DOHH2 (cell line): ENCODE measurements around the gene COQ10A.
"Not testable (repeated sequence)": the region's sequence is repeated elsewhere in the genome, so short reads cannot be mapped to it uniquely, and the experiment has no call there.

Source experiments
- H3F3A ChIP-seq: fragments of 200-600 bp; sonication (generic), shearing (Covaris generic); 2 replicates; pipeline ENCODE4 v1.6.0; 2016; ENCODE audit warnings: antibody characterized with exemption, mild to moderate bottlenecking; ENCODE audit not compliant: control insufficient read depth, insufficient read depth
- H3K27ac ChIP-seq: fragments of 200-600 bp; sonication (generic); 2 replicates; pipeline ENCODE4 v1.5.1; 2014; ENCODE audit warnings: low read depth, mild to moderate bottlenecking, low read length, moderate library complexity
- H3K27me3 ChIP-seq: fragments of 200-600 bp; sonication (generic); 2 replicates; pipeline ENCODE4 v1.6.1; 2014; ENCODE audit warnings: mild to moderate bottlenecking, low read length, mixed read lengths; ENCODE audit not compliant: control insufficient read depth
- H3K36me3 ChIP-seq: fragments of 200-600 bp; sonication (generic); 2 replicates; pipeline ENCODE4 v1.6.1; 2014; ENCODE audit warnings: mild to moderate bottlenecking, low read length, moderate library complexity, mixed read lengths; ENCODE audit not compliant: control insufficient read depth
- H3K4me1 ChIP-seq: fragments of 200-600 bp; sonication (generic); 2 replicates; pipeline ENCODE4 v1.6.1; 2014; ENCODE audit warnings: mild to moderate bottlenecking, low read length, mixed read lengths; ENCODE audit not compliant: control insufficient read depth
- H3K4me2 ChIP-seq: fragments of 200-600 bp; sonication (generic); 2 replicates; pipeline ENCODE4 v1.6.0; 2014; ENCODE audit warnings: mild to moderate bottlenecking, low read length, moderate library complexity
- H3K4me3 ChIP-seq: fragments of 200-600 bp; sonication (generic); 2 replicates; pipeline ENCODE4 v1.5.1; 2014; ENCODE audit warnings: mild to moderate bottlenecking, low read length, mixed read lengths
- H3K79me2 ChIP-seq: fragments of 200-600 bp; sonication (generic); 2 replicates; pipeline ENCODE4 v1.6.1; 2014; ENCODE audit warnings: mild to moderate bottlenecking, low read length, mixed read lengths; ENCODE audit not compliant: control insufficient read depth
- H3K9me2 ChIP-seq: fragments of 200-600 bp; sonication (generic); replicated peaks from 2 replicates; pipeline ENCODE4 v1.6.1; 2014; ENCODE audit warnings: mild to moderate bottlenecking, low read length, mixed read lengths; ENCODE audit not compliant: control insufficient read depth
- H3K9me3 ChIP-seq: fragments of 200-600 bp; sonication (generic); 2 replicates; pipeline ENCODE4 v1.6.1; 2014; ENCODE audit warnings: antibody characterized with exemption, low read length, mixed read lengths; ENCODE audit not compliant: control insufficient read depth, insufficient read depth
- H4K20me1 ChIP-seq: fragments of 200-600 bp; sonication (generic); 2 replicates; pipeline ENCODE4 v1.6.0; 2014; ENCODE audit warnings: low read depth, mild to moderate bottlenecking, antibody characterized with exemption, low read length, moderate library complexity; ENCODE audit not compliant: control insufficient read depth, insufficient read depth
- EZH2phosphoT487 ChIP-seq: fragments of 200-600 bp; sonication (generic); IDR thresholded peaks from 2 replicates; pipeline ENCODE4 v1.6.1; 2017; ENCODE audit warnings: borderline replicate concordance, mild to moderate bottlenecking, antibody characterized with exemption, low read length, moderate library complexity, mixed read lengths
- TF ChIP-seq, protein P1 (sequence below): fragments of 200-600 bp; sonication (generic); IDR thresholded peaks from one replicate; pipeline ENCODE4 v1.5.1; 2014; ENCODE audit warnings: antibody characterized with exemption, mild to moderate bottlenecking, low read depth, low read length; ENCODE audit not compliant: poor library complexity, severe bottlenecking

Gene COQ10A

GRCh38 chr12:56278905-56279304, 12.2 kb downstream of the COQ10A start:
- H3K27ac ChIP-seq: no peak overlapping the region
- TF ChIP-seq, protein P1, sequence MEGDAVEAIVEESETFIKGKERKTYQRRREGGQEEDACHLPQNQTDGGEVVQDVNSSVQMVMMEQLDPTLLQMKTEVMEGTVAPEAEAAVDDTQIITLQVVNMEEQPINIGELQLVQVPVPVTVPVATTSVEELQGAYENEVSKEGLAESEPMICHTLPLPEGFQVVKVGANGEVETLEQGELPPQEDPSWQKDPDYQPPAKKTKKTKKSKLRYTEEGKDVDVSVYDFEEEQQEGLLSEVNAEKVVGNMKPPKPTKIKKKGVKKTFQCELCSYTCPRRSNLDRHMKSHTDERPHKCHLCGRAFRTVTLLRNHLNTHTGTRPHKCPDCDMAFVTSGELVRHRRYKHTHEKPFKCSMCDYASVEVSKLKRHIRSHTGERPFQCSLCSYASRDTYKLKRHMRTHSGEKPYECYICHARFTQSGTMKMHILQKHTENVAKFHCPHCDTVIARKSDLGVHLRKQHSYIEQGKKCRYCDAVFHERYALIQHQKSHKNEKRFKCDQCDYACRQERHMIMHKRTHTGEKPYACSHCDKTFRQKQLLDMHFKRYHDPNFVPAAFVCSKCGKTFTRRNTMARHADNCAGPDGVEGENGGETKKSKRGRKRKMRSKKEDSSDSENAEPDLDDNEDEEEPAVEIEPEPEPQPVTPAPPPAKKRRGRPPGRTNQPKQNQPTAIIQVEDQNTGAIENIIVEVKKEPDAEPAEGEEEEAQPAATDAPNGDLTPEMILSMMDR: no peak
- no peak for TF ChIP-seq EZH2phosphoT487
- H3K4me1 ChIP-seq: no peaks in the 10 kb centered on the region
- no peak overlapping the region for H3K4me2 ChIP-seq
- H3K27me3 ChIP-seq: no peaks in the 10 kb centered on the region
- no peaks in the 10 kb centered on the region for H4K20me1 ChIP-seq
- H3K79me2 ChIP-seq: no peaks in the 10 kb centered on the region
- H3F3A ChIP-seq: peaks cover 8% of the 10 kb centered on the region; the same call in 1 of the 2 replicates
- no peaks in the 10 kb centered on the region for H3K9me2 ChIP-seq
- H3K9me3 ChIP-seq: no peaks in the 10 kb centered on the region
- H3K4me3 ChIP-seq: no peak overlapping the region
- H3K36me3 ChIP-seq: peaks cover 93% of the 10 kb centered on the region

DNA sequence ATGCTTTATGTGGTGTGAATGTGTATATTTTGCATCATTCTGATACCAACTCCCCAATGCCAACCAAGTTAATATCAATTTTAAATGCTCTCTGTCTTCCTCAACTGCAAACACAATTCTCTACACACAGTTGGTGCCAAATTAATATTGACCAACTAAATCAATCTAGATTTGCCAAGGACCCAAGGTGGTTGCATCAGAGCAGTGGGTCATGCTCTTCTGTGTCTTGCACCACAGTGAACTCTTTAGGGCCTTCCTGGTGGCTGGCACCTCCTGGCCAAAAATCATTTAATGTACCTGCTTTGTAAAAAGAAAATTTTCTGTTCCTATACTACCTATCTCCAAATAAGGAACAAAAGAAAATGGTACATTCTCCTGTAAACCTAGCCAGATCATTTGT, 14.1 kb downstream of the COQ10A start:
- Histone ChIP-seq H3K4me3 (no peak overlapping the region), H3K9me2 (no peaks in the 10 kb centered on the region), H3K4me1 (no peaks in the 10 kb centered on the region), H3K9me3 (no peaks in the 10 kb centered on the region), H3K4me2 (no peak overlapping the region), H3K36me3 (peaks cover 84% of the 10 kb centered on the region), H3K27ac (no peak overlapping the region), H3K27me3 (no peaks in the 10 kb centered on the region), H3K79me2 (peaks cover 4% of the 10 kb centered on the region; the same call in 1 of the 2 replicates), H3F3A (peaks cover 4% of the 10 kb centered on the region; the same call in 1 of the 2 replicates), H4K20me1 (no peaks in the 10 kb centered on the region)
- TF ChIP-seq, protein P1: no peak
- no peak for TF ChIP-seq EZH2phosphoT487

GRCh38 chr12:56282030-56282429, 15.3 kb downstream of the COQ10A start:
- Histone ChIP-seq H3K4me1 (no peaks in the 10 kb centered on the region), H3K9me2 (no peaks in the 10 kb centered on the region), H3K79me2 (peaks cover 12% of the 10 kb centered on the region), H4K20me1 (no peaks in the 10 kb centered on the region), H3K36me3 (peaks cover 85% of the 10 kb centered on the region), H3K27me3 (no peaks in the 10 kb centered on the region), H3K4me3 (no peak overlapping the region), H3K27ac (no peak overlapping the region), H3K4me2 (no peak overlapping the region), H3F3A (peaks cover 2% of the 10 kb centered on the region; the same call in 1 of the 2 replicates), H3K9me3 (no peaks in the 10 kb centered on the region)
- TF ChIP-seq, protein P1: no peak
- TF ChIP-seq EZH2phosphoT487: no peak

- peaks cover 16% of the 10 kb centered on the region for H3K79me2 ChIP-seq
- H3K27me3 ChIP-seq: no peaks in the 10 kb centered on the region
- H3K36me3 ChIP-seq: peaks cover 85% of the 10 kb centered on the region
- no peaks in the 10 kb centered on the region for H3K4me1 ChIP-seq
- no peak overlapping the region for H3K4me2 ChIP-seq
- no peaks in the 10 kb centered on the region for H4K20me1 ChIP-seq
- H3K9me3 ChIP-seq: no peaks in the 10 kb centered on the region
- peaks cover 2% of the 10 kb centered on the region; the same call in 1 of the 2 replicates for H3F3A ChIP-seq
- no peaks in the 10 kb centered on the region for H3K9me2 ChIP-seq
- H3K4me3 ChIP-seq: no peak overlapping the region
- H3K27ac ChIP-seq: no peak overlapping the region
- no peak for TF ChIP-seq EZH2phosphoT487
- TF ChIP-seq, protein P1: no peak
Measured at GRCh38 chr12:56282579-56282978, 15.8 kb downstream of the COQ10A start.

GRCh38 chr12:56284263-56284662, 17.5 kb downstream of the COQ10A start:
- not testable (repeated sequence) for H3K4me1 ChIP-seq, H4K20me1 ChIP-seq, H3K27ac ChIP-seq, H3K27me3 ChIP-seq, H3K9me2 ChIP-seq, H3K9me3 ChIP-seq, H3F3A ChIP-seq, H3K4me2 ChIP-seq, H3K4me3 ChIP-seq
- peaks cover 86% of the 10 kb centered on the region for H3K36me3 ChIP-seq
- H3K79me2 ChIP-seq: peaks cover 33% of the 10 kb centered on the region
